ENCODE measurements around the gene CDKN2B-AS1.

CDKN2B-AS1 gene

DNA sequence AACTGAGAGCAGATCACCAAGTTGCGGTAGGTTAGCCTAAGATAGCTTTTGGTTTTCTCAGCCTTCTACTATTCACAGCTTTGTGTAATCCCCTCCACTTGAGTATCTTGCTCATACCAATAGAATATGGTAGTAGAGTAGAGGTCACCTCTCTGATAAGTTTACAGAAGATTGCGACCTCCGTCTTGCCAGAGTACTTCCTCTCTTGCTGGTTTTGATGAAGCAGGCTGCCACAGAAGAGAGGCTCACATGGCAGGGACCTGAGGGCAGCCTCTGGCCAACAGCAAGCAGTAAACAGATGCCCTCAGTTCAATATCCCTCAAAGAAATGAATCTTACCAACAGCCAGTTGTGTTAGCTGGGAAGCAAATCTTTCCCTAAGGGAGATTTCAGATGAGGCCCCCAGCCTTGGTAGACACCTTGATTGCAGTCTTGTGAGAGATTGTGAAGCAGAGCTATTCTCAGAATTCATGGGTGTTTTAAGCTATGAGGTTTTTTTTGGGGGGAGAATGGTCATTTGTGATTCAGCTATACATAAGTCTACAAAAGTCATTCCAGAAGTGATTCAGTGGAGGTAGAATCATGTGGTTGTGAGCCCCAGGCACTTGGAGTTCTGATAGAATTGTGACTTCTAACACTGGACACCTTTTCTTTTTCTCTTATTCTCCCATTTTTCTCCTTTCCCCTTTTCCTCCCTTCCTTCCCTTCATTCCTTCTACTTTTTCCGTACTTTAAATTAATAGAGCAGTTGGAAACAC lies 37.2 kb downstream of the CDKN2B-AS1 start:
- DNase-seq, result no peak
- no peak for ATAC-seq (replicated peaks)
- Mint-ChIP-seq H3K4me1 (ENCODE audit: low read depth in 2 of 2) (peaks cover 0 to 5% of the 10 kb centered on the region in 2 donors), H3K9me3 (no peaks in the 10 kb centered on the region), H3K27me3 (no peaks in the 10 kb centered on the region), H3K27ac (no peak overlapping the region), H3K4me3 (no peak overlapping the region), H3K36me3 (ENCODE audit: insufficient read depth) (no peaks in the 10 kb centered on the region)

DNA sequence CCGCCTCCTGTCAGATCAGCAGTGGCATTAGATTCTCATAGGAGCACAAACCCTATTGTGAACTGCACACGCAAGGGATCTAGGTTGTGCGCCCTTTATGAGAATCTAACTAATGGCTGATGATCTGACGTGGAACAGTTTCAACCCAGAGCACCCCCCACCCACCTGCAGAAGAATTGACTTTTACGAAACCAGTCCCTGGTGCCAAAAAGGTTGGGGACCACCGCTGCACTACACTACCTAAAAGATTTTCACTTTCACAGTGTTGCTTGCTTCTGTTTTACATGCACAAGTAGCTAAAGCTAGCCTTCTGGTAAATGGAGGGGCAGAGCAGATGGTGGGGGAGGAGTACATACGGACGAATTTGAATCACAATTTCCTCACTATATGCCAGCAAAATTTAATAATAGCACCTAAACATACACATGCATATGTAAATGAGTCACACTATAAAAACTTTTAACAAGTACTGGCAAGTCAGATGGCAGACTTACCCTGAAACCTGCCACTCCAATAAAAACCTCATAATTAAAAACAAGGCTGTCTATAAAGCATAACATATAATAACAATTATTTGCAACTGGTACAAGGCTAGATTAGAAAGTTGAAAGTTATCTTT lies 38.5 kb downstream of the CDKN2B-AS1 start:
- DNase-seq (no peak), ATAC-seq (replicated peaks) (no peak)
- no peak overlapping the region for H3K4me3 Mint-ChIP-seq
- no peaks in the 10 kb centered on the region for H3K9me3 Mint-ChIP-seq
- peaks cover 0 to 5% of the 10 kb centered on the region in 2 donors for H3K4me1 Mint-ChIP-seq (ENCODE audit: low read depth in 2 of 2)
- no peak overlapping the region for H3K27ac Mint-ChIP-seq
- H3K27me3 Mint-ChIP-seq, result no peaks in the 10 kb centered on the region
- H3K36me3 Mint-ChIP-seq (ENCODE audit: insufficient read depth), result no peaks in the 10 kb centered on the region

DNA sequence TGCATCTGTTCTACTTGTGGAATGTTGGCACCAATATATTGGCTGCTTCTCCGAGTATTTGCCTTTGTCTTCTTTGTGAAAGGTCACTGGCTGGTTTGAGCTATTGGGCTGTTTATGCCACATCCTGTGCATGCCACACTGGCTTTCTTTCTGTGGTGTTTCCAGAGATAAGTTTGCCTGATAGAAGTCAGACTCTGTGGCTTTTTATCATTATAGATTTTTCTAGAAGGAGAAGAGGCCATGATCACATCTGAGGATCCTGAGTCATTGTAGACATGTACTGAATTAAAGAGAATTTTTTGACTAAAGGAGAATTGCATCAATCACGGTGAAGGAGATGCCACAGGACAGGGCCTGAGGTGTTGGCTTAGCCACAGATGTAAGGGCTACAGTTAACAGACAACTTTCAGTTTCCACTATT lies 41.0 kb downstream of the CDKN2B-AS1 start:
- no peak overlapping the region for H3K4me3 Mint-ChIP-seq
- H3K27me3 Mint-ChIP-seq, result no peaks in the 10 kb centered on the region
- ATAC-seq (replicated peaks) (no peak), DNase-seq (no peak)
- peaks cover 0 to 5% of the 10 kb centered on the region in 2 donors for H3K4me1 Mint-ChIP-seq (ENCODE audit: low read depth in 2 of 2)
- H3K9me3 Mint-ChIP-seq, result no peaks in the 10 kb centered on the region
- H3K27ac Mint-ChIP-seq, result no peak overlapping the region
- no peaks in the 10 kb centered on the region for H3K36me3 Mint-ChIP-seq (ENCODE audit: insufficient read depth)

DNA sequence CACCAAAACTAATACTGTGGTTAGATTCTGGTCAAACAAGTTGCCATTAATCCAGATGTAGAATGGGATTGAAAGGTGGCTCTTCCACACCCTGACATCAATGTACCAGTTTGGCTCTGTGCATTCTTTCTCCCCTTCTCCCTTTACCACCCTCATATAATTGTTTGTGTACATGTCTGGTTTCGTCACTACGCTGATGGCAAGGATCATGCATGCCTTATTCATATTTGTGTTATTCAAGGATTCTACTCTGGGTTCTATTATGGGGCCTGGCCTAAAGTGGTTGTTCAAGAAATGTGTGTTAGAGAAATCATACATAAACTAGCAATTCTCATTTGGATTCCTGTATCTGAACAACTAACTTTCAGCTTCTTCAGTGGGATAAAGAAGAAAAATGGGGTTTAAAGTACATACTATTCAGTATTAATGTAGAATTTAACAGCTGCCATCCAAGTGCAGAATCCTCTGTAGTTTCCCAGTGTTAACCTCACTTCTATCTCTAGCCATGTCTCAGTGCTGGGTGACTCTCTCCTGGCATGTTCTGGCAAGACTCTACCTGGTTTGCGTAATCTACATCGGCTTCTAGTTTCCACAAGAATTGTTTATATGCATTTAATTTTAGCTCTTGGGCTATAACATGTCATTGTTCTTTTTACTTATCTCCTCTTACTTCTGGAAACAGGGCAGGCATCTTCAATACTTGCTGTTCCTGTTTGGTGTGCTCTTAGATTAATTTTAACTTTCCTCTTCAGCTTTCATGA lies 42.5 kb downstream of the CDKN2B-AS1 start:
- H3K27me3 Mint-ChIP-seq, result no peaks in the 10 kb centered on the region
- no peaks in the 10 kb centered on the region for H3K36me3 Mint-ChIP-seq (ENCODE audit: insufficient read depth)
- no peak for DNase-seq
- peaks cover 0 to 5% of the 10 kb centered on the region in 2 donors for H3K4me1 Mint-ChIP-seq (ENCODE audit: low read depth in 2 of 2)
- no peak for ATAC-seq (replicated peaks)
- no peak overlapping the region for H3K27ac Mint-ChIP-seq
- no peaks in the 10 kb centered on the region for H3K9me3 Mint-ChIP-seq
- no peak overlapping the region for H3K4me3 Mint-ChIP-seq

DNA sequence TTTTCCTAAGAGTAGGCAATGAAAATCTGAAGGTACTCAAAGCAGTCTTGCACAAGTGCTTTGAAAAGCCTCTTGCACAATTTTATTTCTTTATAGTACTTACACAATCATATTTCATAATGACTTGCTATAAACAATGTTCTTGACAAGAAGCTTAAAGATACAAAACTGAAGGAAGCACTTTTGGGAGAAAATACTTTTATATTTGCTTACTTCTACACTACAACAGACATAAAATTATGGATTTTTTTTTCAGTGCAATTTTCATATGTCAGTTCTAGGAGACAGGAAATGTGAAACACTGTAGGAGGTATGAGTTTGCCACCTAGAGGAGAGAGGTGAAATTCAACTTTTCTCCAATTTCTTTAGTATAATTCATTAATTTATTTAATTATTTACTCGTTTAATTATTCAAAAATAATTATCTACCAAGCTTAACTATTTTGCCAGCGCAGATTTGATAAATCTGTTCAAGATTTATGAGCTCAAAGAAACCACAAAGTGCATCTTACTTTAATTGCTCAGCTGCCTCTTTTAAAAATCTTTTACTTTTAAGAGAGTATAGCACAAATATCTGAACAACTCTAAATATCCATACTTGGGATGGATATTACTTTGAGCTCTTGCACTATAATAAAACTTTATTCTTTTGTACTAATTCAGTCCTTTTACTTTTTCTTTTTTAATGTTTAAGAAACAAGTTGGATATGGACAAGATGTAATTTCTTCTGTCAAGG lies 43.5 kb downstream of the CDKN2B-AS1 start:
- ATAC-seq (replicated peaks) (peak; percentile 62), DNase-seq (no peak)
- no peaks in the 10 kb centered on the region for H3K9me3 Mint-ChIP-seq
- peaks cover 0 to 5% of the 10 kb centered on the region in 2 donors for H3K4me1 Mint-ChIP-seq (ENCODE audit: low read depth in 2 of 2)
- H3K4me3 Mint-ChIP-seq, result no peak overlapping the region
- no peak overlapping the region for H3K27ac Mint-ChIP-seq
- H3K36me3 Mint-ChIP-seq (ENCODE audit: insufficient read depth), result no peaks in the 10 kb centered on the region
- no peaks in the 10 kb centered on the region for H3K27me3 Mint-ChIP-seq

DNA sequence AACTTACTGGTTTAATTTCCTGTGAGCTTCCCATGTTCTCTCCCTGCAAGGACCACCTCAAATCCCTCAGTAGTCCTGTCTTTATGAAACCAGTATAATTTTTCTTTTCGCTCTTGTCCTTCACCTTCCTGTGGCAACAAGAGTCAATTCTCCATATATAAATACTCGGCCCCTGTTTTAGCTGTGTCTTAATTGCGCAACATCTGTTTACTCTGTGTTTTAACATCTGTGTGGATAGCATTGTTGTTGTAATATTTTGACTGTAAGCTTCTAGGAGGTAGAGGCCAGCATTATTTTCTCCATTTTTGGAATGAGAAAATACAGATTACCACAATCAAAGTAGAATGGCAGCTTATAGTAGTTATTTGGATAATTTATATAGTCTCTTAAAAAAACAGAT lies 44.7 kb downstream of the CDKN2B-AS1 start:
- DNase-seq (no peak), ATAC-seq (replicated peaks) (no peak)
- H3K4me1 Mint-ChIP-seq (ENCODE audit: low read depth in 2 of 2), result peaks cover 0 to 5% of the 10 kb centered on the region in 2 donors
- H3K4me3 Mint-ChIP-seq, result no peak overlapping the region
- peaks cover 0 to 2% of the 10 kb centered on the region in 2 donors for H3K27me3 Mint-ChIP-seq
- H3K36me3 Mint-ChIP-seq (ENCODE audit: insufficient read depth), result no peaks in the 10 kb centered on the region
- no peaks in the 10 kb centered on the region for H3K9me3 Mint-ChIP-seq
- no peak overlapping the region for H3K27ac Mint-ChIP-seq

DNA sequence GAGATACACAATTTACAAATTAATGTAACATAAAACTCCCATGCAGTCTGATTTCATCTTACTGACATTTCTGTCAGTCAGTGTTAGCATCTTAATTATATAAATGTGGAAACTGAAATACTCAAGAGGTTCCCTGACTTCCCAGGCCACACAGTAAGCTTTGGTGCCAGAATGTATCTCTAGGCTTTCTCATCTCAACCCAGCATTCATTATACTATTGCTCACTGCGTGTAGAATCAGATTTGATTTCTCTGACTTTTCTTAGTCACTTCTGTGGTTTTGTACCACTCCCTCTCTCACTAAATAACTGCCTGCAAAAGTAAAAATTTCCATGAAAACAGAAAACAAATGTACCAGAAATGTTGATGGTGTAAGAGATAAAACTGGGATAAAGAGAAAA lies 46.2 kb downstream of the CDKN2B-AS1 start:
- Mint-ChIP-seq H3K4me1 (ENCODE audit: low read depth in 2 of 2) (peaks cover 0 to 2% of the 10 kb centered on the region in 2 donors), H3K9me3 (no peaks in the 10 kb centered on the region)
- no peak for DNase-seq

DNA sequence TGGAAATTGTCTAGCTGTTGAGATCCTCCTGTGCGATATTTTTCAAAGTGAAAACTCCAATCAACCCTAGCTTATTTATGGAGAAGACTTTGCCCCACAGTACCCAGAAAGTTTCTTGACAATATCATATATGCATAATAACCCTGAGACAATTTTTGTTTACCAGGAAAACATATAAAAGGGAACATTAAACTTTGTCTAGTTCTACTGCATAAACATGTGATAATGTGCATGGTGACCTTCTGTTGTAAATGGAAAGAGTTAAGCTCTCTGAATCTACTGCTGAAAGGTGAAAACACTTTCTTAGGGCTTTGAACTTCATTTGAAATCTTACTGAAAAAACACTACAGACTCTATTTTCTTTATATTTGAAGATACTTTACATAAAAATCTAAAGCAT lies 46.8 kb downstream of the CDKN2B-AS1 start:
- DNase-seq, result no peak
- H3K4me1 Mint-ChIP-seq (ENCODE audit: low read depth in 2 of 2), result peaks cover 0 to under 1% of the 10 kb centered on the region in 2 donors

More for the DNA sequence above, 46.2 kb downstream of the CDKN2B-AS1 start:
- Mint-ChIP-seq H3K27ac (peak overlapping the region; percentile 3 to 11), H3K27me3 (peaks cover 0 to 9% of the 10 kb centered on the region in 2 donors), H3K4me3 (no peak overlapping the region), H3K36me3 (ENCODE audit: insufficient read depth) (no peaks in the 10 kb centered on the region)
- ATAC-seq (replicated peaks), result no peak

DNA sequence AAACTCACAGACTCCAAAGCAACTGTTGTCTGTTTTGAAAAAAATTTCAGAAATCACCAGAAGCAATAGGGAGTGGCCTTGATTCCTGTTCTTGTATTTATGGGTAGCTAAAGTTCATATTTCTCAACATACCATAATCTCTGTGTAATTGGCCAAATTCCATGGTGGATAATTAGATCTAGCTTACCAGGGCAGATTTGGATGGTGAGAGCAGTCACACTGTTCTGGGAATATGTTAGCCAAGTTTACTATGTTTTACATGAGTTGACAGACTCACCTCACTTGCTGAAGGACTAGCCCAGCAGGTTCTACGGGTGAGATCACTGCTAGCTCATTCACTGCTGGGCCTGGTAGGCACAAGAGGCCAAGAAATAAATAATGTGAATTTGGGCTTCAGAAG lies 47.2 kb downstream of the CDKN2B-AS1 start:
- Mint-ChIP-seq H3K27ac (no peak overlapping the region), H3K27me3 (peaks cover 0 to 9% of the 10 kb centered on the region in 2 donors), H3K36me3 (ENCODE audit: insufficient read depth) (no peaks in the 10 kb centered on the region), H3K4me1 (ENCODE audit: low read depth in 2 of 2) (peaks cover 0 to 1% of the 10 kb centered on the region in 2 donors), H3K4me3 (no peak overlapping the region), H3K9me3 (no peaks in the 10 kb centered on the region)
- DNase-seq (no peak), ATAC-seq (replicated peaks) (no peak)

More for the DNA sequence above, 46.8 kb downstream of the CDKN2B-AS1 start:
- no peak for ATAC-seq (replicated peaks)
- Mint-ChIP-seq H3K27ac (peak overlapping the region; percentile 3 to 11), H3K4me3 (no peak overlapping the region), H3K27me3 (peaks cover 0 to 9% of the 10 kb centered on the region in 2 donors), H3K9me3 (no peaks in the 10 kb centered on the region), H3K36me3 (ENCODE audit: insufficient read depth) (no peaks in the 10 kb centered on the region)

DNA sequence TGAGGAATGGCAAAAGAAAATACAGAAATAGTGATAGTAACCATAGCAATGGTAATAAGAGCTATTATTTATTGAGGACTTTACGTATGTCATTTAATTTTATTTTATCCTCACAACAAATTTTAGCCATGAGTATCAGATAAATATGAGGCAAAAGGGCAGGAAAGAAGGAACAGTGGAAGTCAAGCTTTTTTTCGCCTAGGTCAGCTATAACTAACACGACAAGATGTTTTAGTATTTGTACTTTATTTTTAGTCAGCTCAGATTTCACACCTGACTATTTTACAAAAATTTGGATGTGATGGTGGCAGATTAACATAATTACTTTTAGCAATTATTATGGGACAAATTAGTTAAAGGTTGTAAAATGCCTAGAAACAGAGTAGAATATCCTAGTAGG lies 49.3 kb downstream of the CDKN2B-AS1 start:
- DNase-seq (no peak), ATAC-seq (replicated peaks) (no peak)
- peaks cover 0 to 9% of the 10 kb centered on the region in 2 donors for H3K27me3 Mint-ChIP-seq
- H3K9me3 Mint-ChIP-seq, result no peaks in the 10 kb centered on the region
- H3K4me1 Mint-ChIP-seq (ENCODE audit: low read depth in 2 of 2), result peaks cover 0 to 1% of the 10 kb centered on the region in 2 donors
- H3K27ac Mint-ChIP-seq, result no peak overlapping the region
- H3K36me3 Mint-ChIP-seq (ENCODE audit: insufficient read depth), result no peaks in the 10 kb centered on the region
- H3K4me3 Mint-ChIP-seq, result no peak overlapping the region

DNA sequence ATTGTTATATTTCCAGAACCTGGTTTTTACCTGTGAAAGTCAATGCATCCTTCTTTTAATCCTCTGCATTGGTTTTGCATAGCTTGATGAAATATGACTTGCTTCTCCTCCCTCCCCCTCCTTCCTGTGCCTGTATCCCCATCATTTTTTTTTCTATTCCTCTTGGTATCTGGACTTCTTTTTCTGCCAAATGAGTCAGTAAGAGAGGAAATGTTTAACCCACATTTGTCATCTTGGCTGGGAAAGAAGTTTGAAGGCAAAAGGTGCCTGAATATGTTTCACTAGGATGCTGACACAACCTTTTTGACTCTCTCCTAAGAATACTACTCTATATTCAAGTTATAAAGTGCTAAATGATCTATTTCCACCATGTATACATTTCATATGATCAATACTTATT lies 50.0 kb downstream of the CDKN2B-AS1 start:
- H3K4me3 Mint-ChIP-seq, result no peak overlapping the region
- H3K27me3 Mint-ChIP-seq, result peaks cover 0 to 9% of the 10 kb centered on the region in 2 donors
- DNase-seq (no peak), ATAC-seq (replicated peaks) (no peak)
- H3K9me3 Mint-ChIP-seq, result no peaks in the 10 kb centered on the region
- H3K4me1 Mint-ChIP-seq (ENCODE audit: low read depth in 2 of 2), result peaks cover 0 to 1% of the 10 kb centered on the region in 2 donors
- H3K27ac Mint-ChIP-seq, result no peak overlapping the region
- H3K36me3 Mint-ChIP-seq (ENCODE audit: insufficient read depth), result no peaks in the 10 kb centered on the region

DNA sequence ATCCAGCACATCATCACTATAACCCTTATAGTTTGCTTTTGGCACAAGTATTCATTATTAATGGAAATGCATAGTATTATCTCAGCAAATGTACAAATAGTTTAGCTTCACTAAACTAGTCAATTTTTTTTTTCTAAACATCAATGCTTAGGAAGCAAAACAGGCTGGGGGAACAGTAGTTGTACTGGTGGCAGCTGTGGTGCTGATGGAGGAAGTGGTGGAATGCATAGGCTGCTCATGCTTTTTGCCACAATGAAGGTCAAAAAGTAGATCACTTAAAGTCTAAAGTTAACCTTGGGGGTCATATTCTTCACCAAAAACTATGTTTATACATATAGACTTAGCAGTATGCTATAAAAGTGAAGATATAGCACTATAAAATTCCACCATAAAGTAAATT lies 50.8 kb downstream of the CDKN2B-AS1 start:
- H3K36me3 Mint-ChIP-seq (ENCODE audit: insufficient read depth), result no peaks in the 10 kb centered on the region
- H3K27me3 Mint-ChIP-seq, result peaks cover 0 to 9% of the 10 kb centered on the region in 2 donors
- ATAC-seq (replicated peaks) (no peak), DNase-seq (no peak)
- H3K4me1 Mint-ChIP-seq (ENCODE audit: low read depth in 2 of 2), result peaks cover 0 to 1% of the 10 kb centered on the region in 2 donors
- no peaks in the 10 kb centered on the region for H3K9me3 Mint-ChIP-seq
- H3K27ac Mint-ChIP-seq, result no peak overlapping the region
- no peak overlapping the region for H3K4me3 Mint-ChIP-seq

DNA sequence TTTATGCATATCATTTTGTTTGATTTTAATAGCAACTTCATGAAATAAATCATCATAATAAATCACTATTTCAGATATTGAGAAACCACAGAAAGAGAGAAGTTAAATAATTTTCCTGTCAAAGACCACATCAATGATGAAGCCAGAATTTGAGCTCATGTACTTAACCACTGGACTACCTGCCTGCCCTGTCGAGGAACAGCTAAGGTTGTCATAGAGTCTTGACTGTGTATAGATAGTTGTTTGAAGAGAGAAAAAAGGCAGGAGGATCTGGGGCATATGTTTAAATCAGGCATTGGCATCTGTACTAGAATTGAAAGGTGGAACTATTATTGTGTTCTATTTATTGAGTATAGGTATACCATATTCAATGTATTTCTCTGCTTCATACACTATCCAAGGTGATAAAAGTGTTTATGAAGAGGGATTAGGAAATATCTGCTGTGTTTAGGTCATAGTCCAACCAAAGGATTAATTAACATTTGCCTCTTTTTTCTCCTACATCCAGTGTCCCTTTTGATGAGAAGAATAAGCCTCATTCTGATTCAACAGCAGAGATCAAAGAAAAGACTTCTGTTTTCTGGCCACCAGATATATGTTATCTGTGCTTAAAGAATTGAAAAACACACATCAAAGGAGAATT lies 51.8 kb downstream of the CDKN2B-AS1 start:
- Mint-ChIP-seq H3K4me1 (ENCODE audit: low read depth in 2 of 2) (peaks cover 6% of the 10 kb centered on the region in 2 donors), H3K27me3 (peaks cover 0 to 9% of the 10 kb centered on the region in 2 donors), H3K36me3 (ENCODE audit: insufficient read depth) (no peaks in the 10 kb centered on the region)

More for the DNA sequence above, 51.8 kb downstream of the CDKN2B-AS1 start:
- Mint-ChIP-seq H3K27ac (no peak overlapping the region), H3K4me3 (no peak overlapping the region), H3K9me3 (no peaks in the 10 kb centered on the region)
- no peak for ATAC-seq (replicated peaks)
- DNase-seq, result no peak
